ENCODE measurements around the gene PMEL. TPM values are rescaled to one million over a fixed set of nuclear protein-coding genes. Genes with fewer than 3 reads are reported as not detected.

Gene PMEL
- total and polyA plus RNA-seq, 2 donors (not counting 1 experiment from before 2014, with no cell fraction given): 0.32 to 0.46 TPM

DNA sequence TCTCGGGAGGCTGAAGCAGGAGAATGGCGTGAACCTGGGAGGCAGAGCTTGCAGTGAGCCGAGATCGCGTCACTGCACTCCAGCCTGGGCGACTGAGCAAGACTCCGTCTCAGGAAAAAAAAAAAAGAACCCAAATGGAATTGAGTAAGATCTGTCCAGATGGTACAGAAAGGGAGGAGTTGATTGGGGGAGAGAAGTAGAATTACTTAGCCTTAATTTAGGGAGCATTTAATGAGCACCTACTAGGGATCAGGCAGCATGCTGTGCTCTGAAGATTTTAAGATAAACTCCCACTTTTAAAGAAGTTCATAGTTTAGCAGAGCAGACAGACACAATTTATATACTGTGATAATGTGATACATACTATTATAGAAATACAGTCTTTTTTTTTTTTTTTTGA, 12.6 kb upstream of the PMEL start:
- Histone ChIP-seq H3K9ac (ENCODE audit: low read length) (no peak overlapping the region), H2AFZ (ENCODE audit: insufficient read depth, low read depth, low read length, poor library complexity, severe bottlenecking) (no peak overlapping the region), H3K4me1 (ENCODE audit: control insufficient read depth in 2 of 2, insufficient read depth in 2 of 2, low read length in 2 of 2) (peaks cover 27 to 29% of the 10 kb centered on the region in 2 donors), H3K36me3 (replicated peaks in 1 of 2; ENCODE audit: control extremely low read depth in 1 of 2, control insufficient read depth in 1 of 2, extremely low read depth in 1 of 2, insufficient read depth in 2 of 2, low read length in 1 of 2) (peaks cover 2 to 6% of the 10 kb centered on the region in 2 experiments), H3K4me3 (ENCODE audit: control extremely low read depth in 1 of 5, extremely low read depth in 1 of 5, insufficient read depth in 1 of 5, low read depth in 2 of 5, low read length in 4 of 5) (no peak overlapping the region), H3K79me2 (ENCODE audit: control insufficient read depth, insufficient read depth, low read length) (peaks cover 73% of the 10 kb centered on the region), H3K4me2 (replicated peaks; ENCODE audit: low read depth, low read length, poor library complexity, severe bottlenecking) (no peak overlapping the region), H3K27ac (ENCODE audit: low read length in 2 of 2) (no peak overlapping the region), H3K9me3 (ENCODE audit: control extremely low read depth in 1 of 3, control insufficient read depth in 2 of 3, insufficient read depth in 1 of 3, low read length in 2 of 3) (no peaks in the 10 kb centered on the region), H4K20me1 (ENCODE audit: control insufficient read depth, insufficient read depth, low read length, poor library complexity, severe bottlenecking) (peaks cover 41% of the 10 kb centered on the region), H3K27me3 (replicated peaks in 1 of 4; ENCODE audit: control extremely low read depth in 1 of 4, control insufficient read depth in 3 of 4, insufficient read depth in 4 of 4, low read length in 3 of 4) (no peaks in the 10 kb centered on the region)
- ChIA-PET POLR2A (no interaction called here), CTCF (interaction anchor here (1.2 to 1.7 kb wide), 4 partner anchors 18 to 69 kb away, joined by 3 to 5 read pairs (median 3); no protein-coding TSS in a partner anchor)
- Mint-ChIP-seq H3K27ac (no peak overlapping the region), H3K4me1 (peaks cover 25% of the 10 kb centered on the region), H3K9me3 (ENCODE audit: insufficient read depth) (no peaks in the 10 kb centered on the region), H3K4me3 (no peak overlapping the region), H3K27me3 (no peaks in the 10 kb centered on the region)
- intact Hi-C loops (cut with micrococcal nuclease): no loop called here
- TF ChIP-seq, protein P1, sequence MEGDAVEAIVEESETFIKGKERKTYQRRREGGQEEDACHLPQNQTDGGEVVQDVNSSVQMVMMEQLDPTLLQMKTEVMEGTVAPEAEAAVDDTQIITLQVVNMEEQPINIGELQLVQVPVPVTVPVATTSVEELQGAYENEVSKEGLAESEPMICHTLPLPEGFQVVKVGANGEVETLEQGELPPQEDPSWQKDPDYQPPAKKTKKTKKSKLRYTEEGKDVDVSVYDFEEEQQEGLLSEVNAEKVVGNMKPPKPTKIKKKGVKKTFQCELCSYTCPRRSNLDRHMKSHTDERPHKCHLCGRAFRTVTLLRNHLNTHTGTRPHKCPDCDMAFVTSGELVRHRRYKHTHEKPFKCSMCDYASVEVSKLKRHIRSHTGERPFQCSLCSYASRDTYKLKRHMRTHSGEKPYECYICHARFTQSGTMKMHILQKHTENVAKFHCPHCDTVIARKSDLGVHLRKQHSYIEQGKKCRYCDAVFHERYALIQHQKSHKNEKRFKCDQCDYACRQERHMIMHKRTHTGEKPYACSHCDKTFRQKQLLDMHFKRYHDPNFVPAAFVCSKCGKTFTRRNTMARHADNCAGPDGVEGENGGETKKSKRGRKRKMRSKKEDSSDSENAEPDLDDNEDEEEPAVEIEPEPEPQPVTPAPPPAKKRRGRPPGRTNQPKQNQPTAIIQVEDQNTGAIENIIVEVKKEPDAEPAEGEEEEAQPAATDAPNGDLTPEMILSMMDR (IDR thresholded peaks at IDR 0.05): no peak
- TF ChIP-seq EZH2 (IDR thresholded peaks at IDR 0.05; ENCODE audit: borderline replicate concordance, insufficient read depth, low read depth, low read length, poor library complexity, severe bottlenecking): no peak
- ATAC-seq (ENCODE audit: low read depth) (no peak), DNase-seq (no peak)
- WGBS (ENCODE audit: insufficient coverage): 94% methylated on average over 7 of the region's 7 CpGs

DNA sequence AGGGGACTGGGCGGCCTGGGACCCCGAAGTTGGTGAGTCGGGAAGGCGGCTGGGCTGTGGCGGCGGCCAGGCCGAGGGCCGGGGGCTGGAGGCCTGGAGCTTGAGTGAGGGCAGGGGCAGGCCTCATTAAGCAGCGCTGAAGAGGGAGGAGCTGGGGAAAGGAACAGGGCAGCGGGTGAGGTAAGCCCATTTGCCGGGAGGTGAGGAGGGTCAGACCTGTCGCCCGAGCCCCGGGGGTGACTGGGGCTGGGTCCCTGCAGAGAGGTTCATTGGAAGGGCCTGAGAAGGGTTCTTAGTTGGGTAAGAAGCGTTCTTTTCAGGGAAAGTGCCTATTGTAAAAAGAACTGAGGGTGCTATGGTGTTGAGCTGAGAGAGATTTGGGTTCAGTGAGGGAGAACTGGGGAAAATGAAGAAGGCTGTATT, 8.5 kb upstream of the PMEL start:
- H3K4me1 ChIP-seq (ENCODE audit: control insufficient read depth in 2 of 2, insufficient read depth in 2 of 2, low read length in 2 of 2): peaks cover 17% of the 10 kb centered on the region in 2 donors
- H3K9me3 ChIP-seq (ENCODE audit: control extremely low read depth in 1 of 3, control insufficient read depth in 2 of 3, insufficient read depth in 1 of 3, low read length in 2 of 3): no peaks in the 10 kb centered on the region
- Mint-ChIP-seq H3K27ac (no peak overlapping the region), H3K9me3 (ENCODE audit: insufficient read depth) (no peaks in the 10 kb centered on the region), H3K4me3 (no peak overlapping the region), H3K27me3 (no peaks in the 10 kb centered on the region), H3K4me1 (peaks cover 15% of the 10 kb centered on the region)
- TF ChIP-seq EZH2 (IDR thresholded peaks at IDR 0.05; ENCODE audit: borderline replicate concordance, insufficient read depth, low read depth, low read length, poor library complexity, severe bottlenecking): no peak
- TF ChIP-seq, protein P1 (IDR thresholded peaks at IDR 0.05): no peak
- peak overlapping the region; percentile 65 to 87 for H3K27ac ChIP-seq (ENCODE audit: low read length in 2 of 2)
- peak overlapping the region; percentile 54 to 99 (median 81) for H3K4me3 ChIP-seq (ENCODE audit: control extremely low read depth in 1 of 5, extremely low read depth in 1 of 5, insufficient read depth in 1 of 5, low read depth in 2 of 5, low read length in 4 of 5)
- 1% methylated on average over 15 of the region's 15 CpGs for WGBS (ENCODE audit: insufficient coverage)
- H4K20me1 ChIP-seq (ENCODE audit: control insufficient read depth, insufficient read depth, low read length, poor library complexity, severe bottlenecking): peaks cover 28% of the 10 kb centered on the region
- POLR2A ChIA-PET: interaction anchor here (0.5 to 1.8 kb wide), 22 partner anchors 8 to 1476 kb away, joined by 3 to 11 read pairs (median 4); partner anchors contain the start of genes BAZ2A, BLOC1S1, ORMDL2 and PA2G4
- H3K36me3 ChIP-seq (replicated peaks in 1 of 2; ENCODE audit: control extremely low read depth in 1 of 2, control insufficient read depth in 1 of 2, extremely low read depth in 1 of 2, insufficient read depth in 2 of 2, low read length in 1 of 2): peaks cover 0 to 2% of the 10 kb centered on the region in 2 experiments
- peak overlapping the region; percentile 89 for H3K4me2 ChIP-seq (replicated peaks; ENCODE audit: low read depth, low read length, poor library complexity, severe bottlenecking)
- ATAC-seq (ENCODE audit: low read depth) (peak; percentile 1), DNase-seq (no peak)
- H2AFZ ChIP-seq (ENCODE audit: insufficient read depth, low read depth, low read length, poor library complexity, severe bottlenecking): peak overlapping the region; percentile 90
- H3K27me3 ChIP-seq (replicated peaks in 1 of 4; ENCODE audit: control extremely low read depth in 1 of 4, control insufficient read depth in 3 of 4, insufficient read depth in 4 of 4, low read length in 3 of 4): no peaks in the 10 kb centered on the region
- intact Hi-C loops (cut with micrococcal nuclease): loop anchor here (1.0 to 5.0 kb wide), 4 partner anchors 8 to 663 kb away; partner anchors contain the start of genes CDK2, PA2G4 and PMEL
- peaks cover 57% of the 10 kb centered on the region for H3K79me2 ChIP-seq (ENCODE audit: control insufficient read depth, insufficient read depth, low read length)
- peak overlapping the region; percentile 95 for H3K9ac ChIP-seq (ENCODE audit: low read length)
- CTCF ChIA-PET: interaction anchor here (0.5 to 3.3 kb wide), 15 partner anchors 8 to 490 kb away, joined by 3 to 33 read pairs (median 4); partner anchors contain the start of genes DNAJC14, SUOX and ZC3H10
